Measurements from ENCODE around the gene HPSE. TPM values are rescaled to one million over a fixed set of nuclear protein-coding genes. Genes with fewer than 3 reads are reported as not detected.

HPSE gene
- polyA plus RNA-seq, 1 donor from 2014 or later = 0.16 TPM

DNA sequence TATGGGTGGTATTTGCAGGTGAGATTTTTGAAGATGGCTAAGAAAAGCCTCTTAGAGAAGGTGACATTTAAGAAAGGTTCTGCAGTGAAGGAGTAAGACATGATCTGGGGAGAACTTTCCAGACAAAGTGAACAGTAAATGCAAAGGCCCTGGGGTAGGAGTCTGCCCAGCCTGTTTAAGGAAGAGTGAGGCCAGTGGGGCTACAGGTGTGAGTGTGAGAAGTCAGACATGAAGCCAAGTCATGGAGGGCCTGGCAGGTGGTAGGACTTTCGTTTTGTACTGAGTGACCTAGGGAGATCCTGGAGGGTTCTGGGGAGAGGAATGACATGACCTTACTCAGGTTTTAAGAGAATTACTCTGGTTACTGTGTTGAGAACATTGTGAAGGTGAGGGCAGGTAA, 71.5 kb downstream of the HPSE start:
- Histone ChIP-seq H3K9me2 (ENCODE audit: insufficient read depth, low read length) (no peaks in the 10 kb centered on the region), H3K36me3 (ENCODE audit: insufficient read depth, low read length) (no peaks in the 10 kb centered on the region), H3K27me3 (ENCODE audit: insufficient read depth, low read depth, low read length) (no peaks in the 10 kb centered on the region), H3F3A (ENCODE audit: insufficient read depth, low read length, poor library complexity, severe bottlenecking) (no peaks in the 10 kb centered on the region), H3K9ac (ENCODE audit: low read length) (no peak overlapping the region), H3K4me3 (ENCODE audit: low read length) (no peak overlapping the region), H3K9me3 (ENCODE audit: low read length) (no peaks in the 10 kb centered on the region), H3K4me2 (ENCODE audit: low read length) (no peak overlapping the region), H4K20me1 (ENCODE audit: insufficient read depth) (no peaks in the 10 kb centered on the region), H3K27ac (ENCODE audit: low read length) (no peak overlapping the region), H3K79me2 (replicated peaks; ENCODE audit: insufficient read depth, low read length) (no peaks in the 10 kb centered on the region), H2AFZ (ENCODE audit: low read depth, low read length) (no peak overlapping the region)
- TF ChIP-seq SMC3 (conservative IDR thresholded peaks at IDR 0.05; ENCODE audit: poor library complexity) (no peak), EP300 (conservative IDR thresholded peaks at IDR 0.05; ENCODE audit: poor library complexity, severe bottlenecking) (no peak), POLR2AphosphoS5 (IDR thresholded peaks at IDR 0.05) (no peak), TAF1 (IDR thresholded peaks at IDR 0.05; ENCODE audit: low read depth) (no peak), RAD21 (conservative IDR thresholded peaks at IDR 0.05) (no peak)
- TF ChIP-seq, protein P1, sequence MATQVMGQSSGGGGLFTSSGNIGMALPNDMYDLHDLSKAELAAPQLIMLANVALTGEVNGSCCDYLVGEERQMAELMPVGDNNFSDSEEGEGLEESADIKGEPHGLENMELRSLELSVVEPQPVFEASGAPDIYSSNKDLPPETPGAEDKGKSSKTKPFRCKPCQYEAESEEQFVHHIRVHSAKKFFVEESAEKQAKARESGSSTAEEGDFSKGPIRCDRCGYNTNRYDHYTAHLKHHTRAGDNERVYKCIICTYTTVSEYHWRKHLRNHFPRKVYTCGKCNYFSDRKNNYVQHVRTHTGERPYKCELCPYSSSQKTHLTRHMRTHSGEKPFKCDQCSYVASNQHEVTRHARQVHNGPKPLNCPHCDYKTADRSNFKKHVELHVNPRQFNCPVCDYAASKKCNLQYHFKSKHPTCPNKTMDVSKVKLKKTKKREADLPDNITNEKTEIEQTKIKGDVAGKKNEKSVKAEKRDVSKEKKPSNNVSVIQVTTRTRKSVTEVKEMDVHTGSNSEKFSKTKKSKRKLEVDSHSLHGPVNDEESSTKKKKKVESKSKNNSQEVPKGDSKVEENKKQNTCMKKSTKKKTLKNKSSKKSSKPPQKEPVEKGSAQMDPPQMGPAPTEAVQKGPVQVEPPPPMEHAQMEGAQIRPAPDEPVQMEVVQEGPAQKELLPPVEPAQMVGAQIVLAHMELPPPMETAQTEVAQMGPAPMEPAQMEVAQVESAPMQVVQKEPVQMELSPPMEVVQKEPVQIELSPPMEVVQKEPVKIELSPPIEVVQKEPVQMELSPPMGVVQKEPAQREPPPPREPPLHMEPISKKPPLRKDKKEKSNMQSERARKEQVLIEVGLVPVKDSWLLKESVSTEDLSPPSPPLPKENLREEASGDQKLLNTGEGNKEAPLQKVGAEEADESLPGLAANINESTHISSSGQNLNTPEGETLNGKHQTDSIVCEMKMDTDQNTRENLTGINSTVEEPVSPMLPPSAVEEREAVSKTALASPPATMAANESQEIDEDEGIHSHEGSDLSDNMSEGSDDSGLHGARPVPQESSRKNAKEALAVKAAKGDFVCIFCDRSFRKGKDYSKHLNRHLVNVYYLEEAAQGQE (IDR thresholded peaks at IDR 0.05; ENCODE audit: borderline replicate concordance) = no peak
- TF ChIP-seq, protein P2, sequence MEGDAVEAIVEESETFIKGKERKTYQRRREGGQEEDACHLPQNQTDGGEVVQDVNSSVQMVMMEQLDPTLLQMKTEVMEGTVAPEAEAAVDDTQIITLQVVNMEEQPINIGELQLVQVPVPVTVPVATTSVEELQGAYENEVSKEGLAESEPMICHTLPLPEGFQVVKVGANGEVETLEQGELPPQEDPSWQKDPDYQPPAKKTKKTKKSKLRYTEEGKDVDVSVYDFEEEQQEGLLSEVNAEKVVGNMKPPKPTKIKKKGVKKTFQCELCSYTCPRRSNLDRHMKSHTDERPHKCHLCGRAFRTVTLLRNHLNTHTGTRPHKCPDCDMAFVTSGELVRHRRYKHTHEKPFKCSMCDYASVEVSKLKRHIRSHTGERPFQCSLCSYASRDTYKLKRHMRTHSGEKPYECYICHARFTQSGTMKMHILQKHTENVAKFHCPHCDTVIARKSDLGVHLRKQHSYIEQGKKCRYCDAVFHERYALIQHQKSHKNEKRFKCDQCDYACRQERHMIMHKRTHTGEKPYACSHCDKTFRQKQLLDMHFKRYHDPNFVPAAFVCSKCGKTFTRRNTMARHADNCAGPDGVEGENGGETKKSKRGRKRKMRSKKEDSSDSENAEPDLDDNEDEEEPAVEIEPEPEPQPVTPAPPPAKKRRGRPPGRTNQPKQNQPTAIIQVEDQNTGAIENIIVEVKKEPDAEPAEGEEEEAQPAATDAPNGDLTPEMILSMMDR (IDR thresholded peaks at IDR 0.05; ENCODE audit: poor library complexity, severe bottlenecking) = no peak

DNA sequence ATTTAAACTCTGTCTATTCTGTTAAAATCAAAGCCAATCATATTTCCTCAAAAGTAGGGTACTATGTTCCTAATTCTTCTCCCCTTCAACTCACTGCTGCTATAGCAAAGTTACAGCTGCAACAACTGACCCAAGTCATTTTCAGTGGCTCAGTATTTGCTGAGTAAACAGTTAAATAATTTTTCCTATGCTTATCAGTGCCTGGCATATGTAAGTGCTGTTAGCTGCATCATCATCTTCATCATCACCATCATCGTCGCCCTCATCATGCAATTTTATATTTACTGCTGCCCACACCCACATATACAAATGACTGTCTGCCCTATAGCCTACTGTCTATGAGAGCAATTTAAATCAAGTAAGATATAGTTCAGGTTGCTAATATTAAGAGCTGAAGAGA, 72.0 kb downstream of the HPSE start:
- Histone ChIP-seq H3K27me3 (ENCODE audit: insufficient read depth, low read depth, low read length) (no peaks in the 10 kb centered on the region), H3K4me2 (ENCODE audit: low read length) (no peak overlapping the region), H3K9ac (ENCODE audit: low read length) (no peak overlapping the region), H3K79me2 (replicated peaks; ENCODE audit: insufficient read depth, low read length) (no peaks in the 10 kb centered on the region), H3K36me3 (ENCODE audit: insufficient read depth, low read length) (no peaks in the 10 kb centered on the region), H3K9me3 (ENCODE audit: low read length) (no peaks in the 10 kb centered on the region), H3K4me3 (ENCODE audit: low read length) (no peak overlapping the region), H3K9me2 (ENCODE audit: insufficient read depth, low read length) (no peaks in the 10 kb centered on the region), H3F3A (ENCODE audit: insufficient read depth, low read length, poor library complexity, severe bottlenecking) (no peaks in the 10 kb centered on the region), H2AFZ (ENCODE audit: low read depth, low read length) (no peak overlapping the region), H3K27ac (ENCODE audit: low read length) (no peak overlapping the region), H4K20me1 (ENCODE audit: insufficient read depth) (no peaks in the 10 kb centered on the region)
- TF ChIP-seq EZH2 (IDR thresholded peaks at IDR 0.05; ENCODE audit: borderline replicate concordance, insufficient read depth, low read length, poor library complexity, severe bottlenecking) = no peak
- TF ChIP-seq SMC3 (conservative IDR thresholded peaks at IDR 0.05; ENCODE audit: poor library complexity) = no peak
- no peak for TF ChIP-seq RAD21 (conservative IDR thresholded peaks at IDR 0.05)
- no peak for TF ChIP-seq MXI1 (conservative IDR thresholded peaks at IDR 0.05; ENCODE audit: poor library complexity, severe bottlenecking)
- no peak for TF ChIP-seq POLR2AphosphoS5 (IDR thresholded peaks at IDR 0.05)
- TF ChIP-seq, protein P2 (IDR thresholded peaks at IDR 0.05; ENCODE audit: poor library complexity, severe bottlenecking) = no peak
- TF ChIP-seq EP300 (conservative IDR thresholded peaks at IDR 0.05; ENCODE audit: poor library complexity, severe bottlenecking) = no peak
- no peak for TF ChIP-seq TAF1 (IDR thresholded peaks at IDR 0.05; ENCODE audit: low read depth)
- TF ChIP-seq, protein P1 (IDR thresholded peaks at IDR 0.05; ENCODE audit: borderline replicate concordance) = no peak
